ENCODE measurements around the gene SLC7A6OS.

The SLC7A6OS gene

GRCh38 chr16:68351463-68351862 is 40.7 kb upstream of the SLC7A6OS start:
- H3K36me3 ChIP-seq (ENCODE audit: insufficient read depth, low read length): peaks cover 56% of the 10 kb centered on the region
- no peaks in the 10 kb centered on the region for H3K9me3 ChIP-seq (replicated peaks; ENCODE audit: low read length)
- H3K4me1 ChIP-seq (ENCODE audit: control insufficient read depth, insufficient read depth, low read length): no peaks in the 10 kb centered on the region
- no peak overlapping the region for H3K4me2 ChIP-seq (ENCODE audit: low read length)
- no peak overlapping the region for H3K9ac ChIP-seq (ENCODE audit: low read depth, low read length)
- no peak overlapping the region for H3K4me3 ChIP-seq (ENCODE audit: low read length)
- no peaks in the 10 kb centered on the region for H3K27me3 ChIP-seq (ENCODE audit: control insufficient read depth, insufficient read depth, low read length)

DNA sequence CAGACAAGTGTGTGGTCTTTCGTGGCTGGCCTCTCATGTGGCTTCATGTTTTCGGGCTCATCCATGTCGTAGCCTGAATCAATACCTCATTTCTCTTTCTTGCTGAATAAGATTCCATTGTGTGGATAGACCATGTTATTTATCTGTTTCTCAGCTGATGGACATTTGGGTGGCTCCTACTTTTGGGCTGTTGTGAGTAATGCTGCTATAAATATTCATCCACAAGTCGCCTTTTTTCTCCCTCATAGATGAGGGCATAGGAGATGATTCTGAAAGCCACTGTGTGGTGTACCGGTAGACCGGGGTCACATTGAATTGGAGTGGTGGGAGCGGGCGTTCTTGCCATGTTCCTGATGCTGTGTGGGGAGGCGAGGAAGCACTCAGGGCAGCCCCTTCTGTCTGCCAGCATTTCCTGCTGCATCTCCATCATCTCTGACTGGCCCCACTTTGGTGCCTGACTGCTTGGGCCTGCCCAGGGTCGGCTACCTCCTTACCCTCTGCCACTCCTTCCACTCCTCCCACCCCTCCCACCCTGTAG is 40.1 kb upstream of the SLC7A6OS start:
- no peak overlapping the region for H3K4me2 ChIP-seq (ENCODE audit: low read length)
- H3K4me1 ChIP-seq (ENCODE audit: control insufficient read depth, insufficient read depth, low read length): no peaks in the 10 kb centered on the region
- H3K9ac ChIP-seq (ENCODE audit: low read depth, low read length): no peak overlapping the region
- H3K9me3 ChIP-seq (replicated peaks; ENCODE audit: low read length): no peaks in the 10 kb centered on the region
- H3K36me3 ChIP-seq (ENCODE audit: insufficient read depth, low read length): peaks cover 57% of the 10 kb centered on the region
- H3K27me3 ChIP-seq (ENCODE audit: control insufficient read depth, insufficient read depth, low read length): no peaks in the 10 kb centered on the region
- H3K4me3 ChIP-seq (ENCODE audit: low read length): no peak overlapping the region

GRCh38 chr16:68349838-68350410 is 39.2 kb upstream of the SLC7A6OS start:
- no peaks in the 10 kb centered on the region for H3K9me3 ChIP-seq (replicated peaks; ENCODE audit: low read length)
- H3K4me3 ChIP-seq (ENCODE audit: low read length): no peak overlapping the region
- H3K27me3 ChIP-seq (ENCODE audit: control insufficient read depth, insufficient read depth, low read length): no peaks in the 10 kb centered on the region
- no peaks in the 10 kb centered on the region for H3K4me1 ChIP-seq (ENCODE audit: control insufficient read depth, insufficient read depth, low read length)
- H3K36me3 ChIP-seq (ENCODE audit: insufficient read depth, low read length): peaks cover 58% of the 10 kb centered on the region
- H3K9ac ChIP-seq (ENCODE audit: low read depth, low read length): no peak overlapping the region
- no peak overlapping the region for H3K4me2 ChIP-seq (ENCODE audit: low read length)

DNA sequence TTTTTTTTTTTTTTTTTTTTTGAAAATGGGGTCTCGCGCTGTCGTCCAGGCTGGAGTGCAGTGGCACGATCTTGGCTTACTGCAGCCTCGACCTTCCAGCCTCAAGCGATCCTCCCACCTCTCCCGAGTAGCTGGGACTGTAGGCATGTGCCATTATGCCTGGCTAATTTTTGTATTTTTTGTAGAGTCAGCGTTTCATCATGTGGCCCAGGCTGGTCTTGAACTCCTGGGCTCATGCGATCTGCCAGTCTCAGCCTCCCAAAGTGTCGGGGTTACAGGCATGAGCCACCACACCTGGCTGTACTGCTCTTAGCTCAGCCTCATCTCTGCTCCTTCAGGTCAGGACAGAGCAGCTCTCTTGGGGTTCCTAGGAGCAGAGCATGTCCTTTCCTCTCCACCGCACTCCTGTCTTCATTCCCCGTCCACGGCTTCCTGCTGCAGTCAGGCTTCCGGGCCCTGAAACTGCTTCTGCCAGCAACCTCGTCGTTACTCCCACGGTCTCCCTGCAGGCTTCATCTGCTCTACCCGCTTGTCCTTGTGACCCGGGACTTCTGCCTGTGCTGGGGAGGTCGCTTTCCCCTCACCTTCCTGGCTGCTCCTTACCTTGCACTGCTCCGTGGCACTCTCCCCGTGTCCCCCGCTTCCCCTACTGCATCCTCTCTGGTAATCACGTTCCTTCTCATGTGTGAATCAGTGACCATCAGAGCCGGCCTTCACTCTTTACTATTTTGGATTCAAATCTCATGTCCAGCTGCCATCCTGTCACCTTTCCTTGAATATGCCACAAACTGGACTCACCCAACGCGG is 38.1 kb upstream of the SLC7A6OS start:
- Histone ChIP-seq H3K4me3 (ENCODE audit: low read length) (no peak overlapping the region), H3K36me3 (ENCODE audit: insufficient read depth, low read length) (peaks cover 50% of the 10 kb centered on the region), H3K9ac (ENCODE audit: low read depth, low read length) (no peak overlapping the region), H3K4me1 (ENCODE audit: control insufficient read depth, insufficient read depth, low read length) (no peaks in the 10 kb centered on the region), H3K27me3 (ENCODE audit: control insufficient read depth, insufficient read depth, low read length) (no peaks in the 10 kb centered on the region), H3K9me3 (replicated peaks; ENCODE audit: low read length) (no peaks in the 10 kb centered on the region), H3K4me2 (ENCODE audit: low read length) (no peak overlapping the region)

GRCh38 chr16:68347605-68348004 is 36.9 kb upstream of the SLC7A6OS start:
- Histone ChIP-seq H3K27me3 (ENCODE audit: control insufficient read depth, insufficient read depth, low read length) (no peaks in the 10 kb centered on the region), H3K9ac (ENCODE audit: low read depth, low read length) (no peak overlapping the region), H3K4me3 (ENCODE audit: low read length) (no peak overlapping the region), H3K9me3 (replicated peaks; ENCODE audit: low read length) (no peaks in the 10 kb centered on the region), H3K4me1 (ENCODE audit: control insufficient read depth, insufficient read depth, low read length) (no peaks in the 10 kb centered on the region), H3K36me3 (ENCODE audit: insufficient read depth, low read length) (peaks cover 43% of the 10 kb centered on the region), H3K4me2 (ENCODE audit: low read length) (no peak overlapping the region)

DNA sequence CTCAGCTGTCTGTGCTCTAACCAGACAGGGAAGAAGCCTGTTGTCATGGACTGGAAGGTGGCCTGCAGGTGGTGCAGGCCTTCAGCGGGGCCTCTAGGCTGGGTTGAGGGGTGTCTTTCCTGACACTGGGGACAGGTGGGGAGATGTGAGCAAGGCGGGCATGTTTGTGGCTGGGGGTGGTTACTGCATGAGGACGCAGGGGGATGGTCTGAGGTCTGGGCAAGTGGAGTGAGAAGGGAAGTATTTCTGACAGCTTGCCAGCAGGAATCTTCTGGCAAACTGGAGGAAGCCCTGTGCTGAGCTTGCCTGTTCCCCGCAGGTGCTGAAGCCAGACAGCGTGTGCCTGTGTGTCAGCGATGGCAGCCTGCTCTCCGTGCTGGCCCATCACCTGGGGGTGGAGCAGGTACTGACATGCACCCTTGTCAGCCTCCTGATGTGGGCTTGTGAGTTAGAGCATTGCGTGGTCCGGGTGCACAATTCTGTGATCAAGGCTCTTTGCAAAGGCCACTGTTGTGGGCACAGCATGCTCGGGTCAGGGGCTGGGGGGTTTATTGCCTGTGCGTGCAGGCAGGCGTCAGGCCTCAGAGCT is 36.2 kb upstream of the SLC7A6OS start:
- Histone ChIP-seq H3K9ac (ENCODE audit: low read depth, low read length) (no peak overlapping the region), H3K4me1 (ENCODE audit: control insufficient read depth, insufficient read depth, low read length) (no peaks in the 10 kb centered on the region), H3K4me2 (ENCODE audit: low read length) (no peak overlapping the region), H3K27me3 (ENCODE audit: control insufficient read depth, insufficient read depth, low read length) (no peaks in the 10 kb centered on the region), H3K4me3 (ENCODE audit: low read length) (no peak overlapping the region), H3K36me3 (ENCODE audit: insufficient read depth, low read length) (peaks cover 44% of the 10 kb centered on the region), H3K9me3 (replicated peaks; ENCODE audit: low read length) (no peaks in the 10 kb centered on the region)

GRCh38 chr16:68345958-68346635 is 35.4 kb upstream of the SLC7A6OS start:
- Histone ChIP-seq H3K4me1 (ENCODE audit: control insufficient read depth, insufficient read depth, low read length) (no peaks in the 10 kb centered on the region), H3K9ac (ENCODE audit: low read depth, low read length) (no peak overlapping the region), H3K36me3 (ENCODE audit: insufficient read depth, low read length) (peaks cover 38% of the 10 kb centered on the region), H3K9me3 (replicated peaks; ENCODE audit: low read length) (no peaks in the 10 kb centered on the region), H3K4me2 (ENCODE audit: low read length) (no peak overlapping the region), H3K27me3 (ENCODE audit: control insufficient read depth, insufficient read depth, low read length) (no peaks in the 10 kb centered on the region), H3K4me3 (ENCODE audit: low read length) (no peak overlapping the region)

DNA sequence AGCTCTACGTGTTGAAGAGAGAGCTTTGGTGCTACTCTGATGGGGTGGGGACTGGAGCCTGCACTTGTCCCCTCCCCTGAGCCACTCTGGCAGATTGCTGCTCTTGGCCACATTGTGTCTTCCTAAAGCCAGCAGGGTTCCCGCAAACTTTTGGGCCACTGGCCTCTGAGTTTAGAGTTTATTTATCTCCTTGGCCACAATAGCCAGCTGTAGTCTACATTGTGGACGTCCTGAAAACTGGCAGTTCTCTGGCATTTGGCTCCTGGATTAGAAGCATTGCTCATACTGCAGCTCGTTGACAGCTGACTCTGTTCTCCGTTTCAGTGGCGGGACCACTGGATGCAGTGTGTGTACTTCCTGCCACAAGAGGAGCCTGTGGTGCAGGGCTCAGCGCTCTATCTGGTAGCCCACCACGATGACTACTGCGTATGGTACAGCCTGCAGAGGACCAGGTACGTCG is 34.6 kb upstream of the SLC7A6OS start:
- Histone ChIP-seq H3K9ac (ENCODE audit: low read depth, low read length) (no peak overlapping the region), H3K4me2 (ENCODE audit: low read length) (no peak overlapping the region), H3K4me1 (ENCODE audit: control insufficient read depth, insufficient read depth, low read length) (no peaks in the 10 kb centered on the region), H3K27me3 (ENCODE audit: control insufficient read depth, insufficient read depth, low read length) (no peaks in the 10 kb centered on the region), H3K4me3 (ENCODE audit: low read length) (no peak overlapping the region), H3K9me3 (replicated peaks; ENCODE audit: low read length) (no peaks in the 10 kb centered on the region), H3K36me3 (ENCODE audit: insufficient read depth, low read length) (peaks cover 45% of the 10 kb centered on the region)

DNA sequence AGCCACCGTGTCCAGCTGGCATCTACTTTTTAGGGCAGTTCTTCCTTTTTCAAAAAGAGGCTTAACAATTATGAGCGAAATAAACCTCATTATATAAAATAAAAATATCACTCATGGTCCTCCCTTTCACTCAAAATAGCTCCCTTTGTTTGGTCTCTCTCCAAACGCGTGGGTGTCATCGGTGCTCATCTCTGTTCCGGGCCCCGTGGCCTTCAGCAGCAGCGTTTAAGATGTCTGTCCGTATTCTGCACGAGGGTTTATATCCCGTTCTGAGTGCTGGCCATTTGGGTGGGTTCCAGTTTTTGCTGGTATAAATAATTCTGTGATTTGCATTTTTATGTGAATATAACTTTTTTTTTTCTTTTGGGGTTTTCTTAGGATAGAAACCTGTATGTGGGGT is 33.5 kb upstream of the SLC7A6OS start:
- no peaks in the 10 kb centered on the region for H3K9me3 ChIP-seq (replicated peaks; ENCODE audit: low read length)
- H3K4me1 ChIP-seq (ENCODE audit: control insufficient read depth, insufficient read depth, low read length): no peaks in the 10 kb centered on the region
- no peak overlapping the region for H3K4me2 ChIP-seq (ENCODE audit: low read length)
- H3K36me3 ChIP-seq (ENCODE audit: insufficient read depth, low read length): peaks cover 54% of the 10 kb centered on the region
- H3K9ac ChIP-seq (ENCODE audit: low read depth, low read length): no peak overlapping the region
- H3K27me3 ChIP-seq (ENCODE audit: control insufficient read depth, insufficient read depth, low read length): no peaks in the 10 kb centered on the region
- no peak overlapping the region for H3K4me3 ChIP-seq (ENCODE audit: low read length)

DNA sequence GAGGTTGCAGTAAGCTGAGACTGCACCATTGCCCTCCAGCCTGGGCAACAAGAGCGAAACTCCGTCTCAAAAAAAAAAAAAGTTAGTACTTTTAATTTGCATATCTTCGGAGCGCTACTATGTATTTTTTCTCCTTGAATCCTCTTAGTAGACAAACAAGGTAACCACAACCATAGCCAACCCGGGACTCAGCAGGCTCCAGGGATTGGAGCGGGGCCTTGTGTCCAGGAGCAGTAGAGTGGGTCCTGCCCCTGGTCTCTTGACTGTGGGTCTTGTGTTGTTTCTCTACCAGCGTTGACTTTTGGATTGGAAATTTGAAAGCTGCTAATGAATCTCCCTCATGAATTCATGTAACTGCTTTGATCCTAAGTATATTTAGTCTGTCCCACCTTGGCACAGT is 32.4 kb upstream of the SLC7A6OS start:
- H3K4me3 ChIP-seq (ENCODE audit: low read length): no peak overlapping the region
- no peak overlapping the region for H3K4me2 ChIP-seq (ENCODE audit: low read length)
- H3K9ac ChIP-seq (ENCODE audit: low read depth, low read length): no peak overlapping the region
- no peaks in the 10 kb centered on the region for H3K9me3 ChIP-seq (replicated peaks; ENCODE audit: low read length)
- peaks cover 53% of the 10 kb centered on the region for H3K36me3 ChIP-seq (ENCODE audit: insufficient read depth, low read length)
- no peaks in the 10 kb centered on the region for H3K27me3 ChIP-seq (ENCODE audit: control insufficient read depth, insufficient read depth, low read length)
- no peaks in the 10 kb centered on the region for H3K4me1 ChIP-seq (ENCODE audit: control insufficient read depth, insufficient read depth, low read length)

- H3K4me3 ChIP-seq (ENCODE audit: low read length): no peak overlapping the region
- H3K4me2 ChIP-seq (ENCODE audit: low read length): no peak overlapping the region
- H3K36me3 ChIP-seq (ENCODE audit: insufficient read depth, low read length): peaks cover 58% of the 10 kb centered on the region
- H3K9ac ChIP-seq (ENCODE audit: low read depth, low read length): no peak overlapping the region
- H3K9me3 ChIP-seq (replicated peaks; ENCODE audit: low read length): no peaks in the 10 kb centered on the region
- no peaks in the 10 kb centered on the region for H3K4me1 ChIP-seq (ENCODE audit: control insufficient read depth, insufficient read depth, low read length)
- H3K27me3 ChIP-seq (ENCODE audit: control insufficient read depth, insufficient read depth, low read length): no peaks in the 10 kb centered on the region
Observed at GRCh38 chr16:68342620-68343019, 31.9 kb upstream of the SLC7A6OS start.
